H1 (cell line): ENCODE measurements around the gene ZBTB16. TPM values are rescaled to one million over a fixed set of nuclear protein-coding genes. Genes with fewer than 3 reads are reported as not detected.

Experiments
- CTCF ChIA-PET: fragments of 300-600 bp; sonication (Branson Sonifier 250); formaldehyde crosslinking; loops from one replicate; lab custom pipeline; 2021; ENCODE audit not compliant: partially characterized antibody; lab: Charles Lee
- POLR2A ChIA-PET: fragments of 300-600 bp; sonication (Branson Sonifier 250); formaldehyde crosslinking; loops from one replicate; lab custom pipeline; 2021; ENCODE audit warnings: inconsistent platforms; ENCODE audit not compliant: partially characterized antibody; lab: Charles Lee
- DNase-seq, 2 experiments: peaks; one replicate each; pipeline versions ENCODE4 v3.0.0 to v3.0.0-alpha.2; 2010 to 2022; ENCODE audit warnings: low spot score in 2 of 2, low read depth in 1 of 2, mixed read lengths in 1 of 2
- FAIRE-seq: peaks from 2 replicates; lab custom pipeline; 2011; peaks lifted over from hg19 to GRCh38; lab: Jason Lieb, UNC
- H2AFZ ChIP-seq: 2 replicates; pipeline ENCODE4 v1.8.1; 2012; ENCODE audit warnings: low read length, inconsistent platforms
- H2AK5ac ChIP-seq: 2 replicates; pipeline ENCODE4 v1.6.1; 2013; ENCODE audit warnings: low read depth, low read length
- H2BK120ac ChIP-seq: replicated peaks from 2 replicates; pipeline ENCODE3; 2013; ENCODE audit warnings: low read depth, low read length, inconsistent platforms
- H2BK12ac ChIP-seq: 2 replicates; pipeline ENCODE4 v1.6.1; 2013; ENCODE audit warnings: low read depth, low read length
- H2BK15ac ChIP-seq: 2 replicates; pipeline ENCODE4 v1.6.1; 2013; ENCODE audit warnings: low read length
- H2BK20ac ChIP-seq: 2 replicates; pipeline ENCODE4 v1.6.1; 2013; ENCODE audit warnings: low read length
- H2BK5ac ChIP-seq: 2 replicates; pipeline ENCODE4 v1.6.1; 2013; ENCODE audit warnings: low read depth, low read length
- H3K14ac ChIP-seq: 2 replicates; pipeline ENCODE4 v1.6.1; 2013; ENCODE audit warnings: inconsistent platforms; ENCODE audit not compliant: insufficient read length
- H3K18ac ChIP-seq: 2 replicates; pipeline ENCODE4 v1.6.1; 2013; ENCODE audit warnings: low read length; ENCODE audit errors: extremely low read depth
- H3K23ac ChIP-seq: 2 replicates; pipeline ENCODE4 v1.6.1; 2013; ENCODE audit warnings: inconsistent platforms; ENCODE audit not compliant: insufficient read length
- H3K23me2 ChIP-seq: 2 replicates; pipeline ENCODE4 v1.6.1; 2013; ENCODE audit warnings: low read depth, low read length
- H3K27ac ChIP-seq: 2 replicates; pipeline ENCODE4 v1.6.1; 2011; ENCODE audit warnings: low read depth, low read length, inconsistent platforms
- H3K27me3 ChIP-seq, 4 experiments: replicated peaks in 1 of 4; 1 replicate in 1 of 4; 2 replicates in 3 of 4; pipeline versions ENCODE4 v1.6.1 to v1.8.1; 2011 to 2013; ENCODE audit warnings: low read length in 3 of 4, mild to moderate bottlenecking in 3 of 4, inconsistent platforms in 2 of 4, mixed read lengths in 2 of 4, moderate library complexity in 1 of 4; ENCODE audit not compliant: control insufficient read depth in 3 of 4, insufficient read depth in 3 of 4; ENCODE audit errors: extremely low read depth in 1 of 4
- H3K36me3 ChIP-seq, 4 experiments: 2 replicates each; pipeline versions ENCODE4 v1.6.1 to v1.8.1; 2011 to 2013; ENCODE audit warnings: mild to moderate bottlenecking in 4 of 4, low read length in 3 of 4, moderate library complexity in 2 of 4, control low read depth in 1 of 4, inconsistent platforms in 1 of 4; ENCODE audit not compliant: insufficient read depth in 4 of 4, control insufficient read depth in 2 of 4
- H3K4ac ChIP-seq: replicated peaks from 2 replicates; pipeline ENCODE3; 2013; ENCODE audit warnings: low read length, low read depth, mixed read lengths, inconsistent platforms; ENCODE audit not compliant: insufficient read length
- H3K4me1 ChIP-seq, 4 experiments: replicated peaks in 1 of 4; 1 replicate in 1 of 4; 2 replicates in 3 of 4; pipeline versions ENCODE4 v1.6.1 to v1.8.1; 2011 to 2013; ENCODE audit warnings: low read length in 3 of 4, inconsistent platforms in 2 of 4, mixed read lengths in 1 of 4; ENCODE audit not compliant: insufficient read depth in 4 of 4, control insufficient read depth in 3 of 4
- H3K4me2 ChIP-seq, 2 experiments: 2 replicates each; pipeline versions ENCODE4 v1.6.1 to v1.8.1; 2011 to 2013; ENCODE audit warnings: low read depth in 2 of 2, low read length in 2 of 2, control low read depth in 1 of 2, inconsistent platforms in 1 of 2, mild to moderate bottlenecking in 1 of 2; ENCODE audit not compliant: insufficient read depth in 1 of 2
- H3K4me3 ChIP-seq, 4 experiments: fragments of 200-600, 300-600 bp in 1 of 4; sonication (generic), shearing (Covaris generic), sonication (Bioruptor Twin) in 1 of 4; 2 replicates each; pipeline versions ENCODE4 v1.5.1 to v1.8.1; 2011 to 2016; ENCODE audit warnings: low read length in 4 of 4, low read depth in 3 of 4, control low read depth in 2 of 4, inconsistent platforms in 2 of 4, mild to moderate bottlenecking in 2 of 4, mixed read lengths in 1 of 4, moderate library complexity in 1 of 4; ENCODE audit not compliant: insufficient read depth in 2 of 4; ENCODE audit errors: extremely low read depth in 1 of 4
- H3K56ac ChIP-seq: replicated peaks from 2 replicates; pipeline ENCODE3; 2013; ENCODE audit warnings: low read depth, mild to moderate bottlenecking, mixed read lengths, low read length, inconsistent platforms; ENCODE audit not compliant: insufficient read length
- H3K79me1 ChIP-seq: 2 replicates; pipeline ENCODE4 v1.6.1; 2013; ENCODE audit warnings: low read depth, low read length, control low read depth
- H3K79me2 ChIP-seq, 2 experiments: 2 replicates each; pipeline versions ENCODE4 v1.6.1 to v1.8.1; 2012 to 2013; ENCODE audit warnings: low read length in 2 of 2, mild to moderate bottlenecking in 2 of 2, inconsistent platforms in 1 of 2; ENCODE audit not compliant: insufficient read depth in 2 of 2, control insufficient read depth in 1 of 2
- H3K9ac ChIP-seq, 4 experiments: replicated peaks in 1 of 4; 1 replicate in 1 of 4; 2 replicates in 3 of 4; pipeline versions ENCODE4 v1.6.1 to v1.8.1; 2011 to 2013; ENCODE audit warnings: low read depth in 3 of 4, low read length in 3 of 4, control low read depth in 2 of 4, mild to moderate bottlenecking in 2 of 4, moderate library complexity in 2 of 4, inconsistent platforms in 1 of 4; ENCODE audit errors: extremely low read depth in 1 of 4
- H3K9me3 ChIP-seq, 2 experiments: 2 replicates each; pipeline versions ENCODE4 v1.6.1 to v1.8.1; 2012 to 2013; ENCODE audit warnings: mild to moderate bottlenecking in 2 of 2, moderate library complexity in 2 of 2, control low read depth in 1 of 2, inconsistent platforms in 1 of 2, low read depth in 1 of 2, low read length in 1 of 2, mixed read lengths in 1 of 2; ENCODE audit not compliant: insufficient read depth in 2 of 2
- H4K20me1 ChIP-seq, 2 experiments: replicated peaks in 1 of 2; 2 replicates each; pipeline versions ENCODE3 to v1.8.1; 2011 to 2013; ENCODE audit warnings: inconsistent platforms in 2 of 2, low read length in 2 of 2, mild to moderate bottlenecking in 1 of 2; ENCODE audit not compliant: insufficient read depth in 2 of 2, control insufficient read depth in 1 of 2
- H4K5ac ChIP-seq: 2 replicates; pipeline ENCODE4 v1.6.1; 2013; ENCODE audit warnings: low read length, low read depth, mixed read lengths, inconsistent platforms; ENCODE audit not compliant: insufficient read length
- H4K8ac ChIP-seq: 2 replicates; pipeline ENCODE4 v1.8.0; 2013; ENCODE audit warnings: mild to moderate bottlenecking, moderate library complexity, low read length, inconsistent platforms; ENCODE audit not compliant: insufficient read depth; ENCODE audit errors: extremely low read depth
- H4K91ac ChIP-seq: replicated peaks from 2 replicates; pipeline ENCODE3; 2013; ENCODE audit warnings: low read length, mixed read lengths, inconsistent platforms; ENCODE audit not compliant: insufficient read length
- BRCA1 ChIP-seq: IDR thresholded peaks from 2 replicates; pipeline ENCODE4 v1.6.1; 2012; ENCODE audit warnings: low read depth, low read length, improper control_type of control experiment
- POU5F1 ChIP-seq: IDR thresholded peaks from 2 replicates; pipeline ENCODE4 v1.6.1; 2011; ENCODE audit warnings: low read depth, mild to moderate bottlenecking, low read length, moderate library complexity
- TBP ChIP-seq: IDR thresholded peaks from 2 replicates; pipeline ENCODE4 v1.6.1; 2011; ENCODE audit warnings: low read depth, low read length, improper control_type of control experiment
- WGBS, 2 experiments: shearing (Covaris generic) in 1 of 2; methylation state at CpG; one replicate each; pipeline versions ENCODE4 v1.1.6 to v1.1.7; 2013 to 2015; ENCODE audit warnings: low lambda C conversion rate in 2 of 2, mixed read lengths in 2 of 2, inconsistent platforms in 1 of 2, low coverage in 1 of 2, missing lambda C conversion rate in 1 of 2; ENCODE audit not compliant: insufficient replicate concordance in 2 of 2, insufficient coverage in 1 of 2, insufficient read length in 1 of 2; ENCODE audit errors: extremely low coverage in 1 of 2, missing lambda C conversion rate in 1 of 2; 5-methylcytosine and 5-hydroxymethylcytosine counted together
- polyA plus RNA-seq, 7 experiments: library from polyadenylated mRNA; depleted of rRNA in 3 of 7; stranded (reverse) in 5 of 7; unstranded in 2 of 7; fragments of >200 nt in 5 of 7; fragments of 200-250 nt in 2 of 7; gene quantifications; 1 replicate in 5 of 7; 2 replicates in 1 of 7; 4 replicates in 1 of 7; pipeline versions ENCODE4 v1.2.1 to v1.2.3, GENCODE V29; 2011 to 2013; ENCODE audit warnings: missing spikeins in 2 of 7, mixed read lengths in 2 of 7
- total RNA-seq: library from RNA; stranded (reverse); fragmentation: NEBNext Ultra II Directional; extraction: Animal tissue kit (Norgen Biotek cat#: 25700); gene quantifications from 2 replicates; pipeline ENCODE4 v1.2.1, GENCODE V29; 2021

ZBTB16 gene
- total and polyA plus RNA-seq, 2 of the 8 experiments (the other 6 are each of a cell fraction or from before 2014, with no cell fraction given): 0.12 to 0.61 TPM

- TF ChIP-seq BRCA1 (no peak), TBP (no peak), POU5F1 (no peak)
- CTCF ChIA-PET: interaction anchor here (0.6 to 12.4 kb wide), 3 partner anchors 14 to 281 kb away, joined by 3 to 123 read pairs (median 4); no protein-coding TSS in a partner anchor
Observed at GRCh38 chr11:114276077-114276476, 216.6 kb downstream of the ZBTB16 start.

More at GRCh38 chr11:114276077-114276476, 216.6 kb downstream of the ZBTB16 start:
- Histone ChIP-seq H2BK120ac (no peak overlapping the region), H3K4ac (no peak overlapping the region), H2BK20ac (no peak overlapping the region), H4K20me1 (no peaks in the 10 kb centered on the region), H3K4me2 (no peak overlapping the region), H2BK15ac (no peak overlapping the region), H3K18ac (no peak overlapping the region), H3K23ac (no peak overlapping the region), H3K56ac (no peak overlapping the region), H3K27ac (no peak overlapping the region), H2AFZ (no peak overlapping the region), H3K9me3 (no peaks in the 10 kb centered on the region), H4K5ac (no peak overlapping the region), H3K27me3 (peaks cover 0 to 1% (median 0%) of the 10 kb centered on the region in 4 experiments; a peak in 1 of 7 replicates), H3K79me1 (no peaks in the 10 kb centered on the region), H2BK5ac (no peak overlapping the region), H3K79me2 (no peaks in the 10 kb centered on the region), H2AK5ac (no peak overlapping the region), H3K36me3 (no peaks in the 10 kb centered on the region), H3K14ac (no peak overlapping the region), H3K4me3 (no peak overlapping the region), H3K4me1 (peaks cover 0 to 4% (median 0%) of the 10 kb centered on the region in 4 experiments; a peak in 2 of 7 replicates), H4K8ac (no peak overlapping the region), H2BK12ac (no peak overlapping the region), H3K9ac (no peak overlapping the region), H3K23me2 (no peaks in the 10 kb centered on the region), H4K91ac (no peak overlapping the region)
- POLR2A ChIA-PET: no interaction called here
- FAIRE-seq (no peak), DNase-seq (peak in 1 of 2 experiments; percentile 20)
- 79% methylated on average over 5 of the region's 5 CpGs; no CpG with 5 or more reads in 1 of the 2 experiments for WGBS, 2 experiments
